NCI-H526 treated with DMSO at 0.1 percent for 48 hours (cell line): ENCODE results near the gene TMEM156.
"Not testable (repeated sequence)": the region's sequence is repeated elsewhere in the genome, so short reads cannot be mapped to it uniquely, and the experiment has no call there.

ENCODE experiments used
- DNase-seq: peaks from one replicate; lab custom pipeline; 2025; lab: John Stamatoyannopoulos, UW

Gene TMEM156

DNA sequence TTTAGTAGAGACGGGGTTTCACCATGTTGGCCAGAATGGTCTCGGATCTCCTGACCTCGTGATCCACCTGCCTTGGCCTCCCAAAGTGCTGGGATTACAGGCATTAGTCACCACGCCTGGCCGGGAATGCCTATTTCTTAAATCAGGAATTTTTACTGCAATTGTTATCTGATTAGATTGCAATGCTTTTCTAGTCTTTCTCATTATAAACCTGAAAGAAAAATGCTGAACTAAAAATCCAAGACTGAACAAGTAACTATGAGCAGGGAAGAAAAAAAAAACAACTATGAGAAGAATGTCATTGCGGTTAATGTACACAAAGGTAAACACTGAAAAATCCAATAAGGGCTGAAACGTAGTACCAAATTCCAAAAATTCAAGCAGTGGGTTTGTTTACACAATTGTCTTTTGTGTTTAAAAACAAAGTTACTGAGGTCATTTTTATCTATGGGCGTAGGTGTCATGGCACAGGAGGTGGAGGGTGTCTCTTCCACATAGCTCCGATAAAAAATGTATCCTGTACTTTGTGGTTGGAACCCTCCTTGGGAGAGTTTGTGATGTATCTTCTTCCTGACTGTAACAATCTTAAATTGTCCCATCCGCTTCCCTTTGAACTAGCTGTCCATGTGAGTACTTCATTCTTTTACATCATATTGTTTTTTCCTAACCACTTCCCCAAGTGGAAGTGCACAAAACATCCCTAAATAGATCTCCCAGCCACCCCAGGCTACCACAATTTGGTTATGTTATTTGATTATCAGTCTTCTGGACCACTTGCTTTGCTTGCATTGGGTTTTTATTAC lies 11.1 kb upstream of the TMEM156 start:
- no peak for DNase-seq

DNA sequence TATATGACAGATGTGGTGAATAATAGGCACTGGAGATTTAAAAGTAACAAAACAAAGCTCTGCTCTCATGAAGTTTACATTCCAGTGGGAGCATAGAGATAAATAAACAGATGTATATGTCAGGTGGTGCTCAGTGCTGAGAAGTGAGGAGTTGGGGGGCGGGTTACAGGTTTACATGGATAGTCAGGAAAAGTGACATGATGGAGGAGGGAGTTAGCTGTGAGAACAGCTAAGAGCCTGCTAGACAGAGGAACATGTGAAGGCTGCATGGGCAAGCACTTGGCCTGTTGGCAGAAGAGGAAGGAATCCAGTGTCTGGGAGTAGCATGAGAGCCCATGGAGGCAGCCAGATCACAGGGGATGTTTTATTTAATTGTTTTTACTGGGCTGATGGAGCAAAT lies 10.2 kb upstream of the TMEM156 start:
- no peak for DNase-seq

DNA sequence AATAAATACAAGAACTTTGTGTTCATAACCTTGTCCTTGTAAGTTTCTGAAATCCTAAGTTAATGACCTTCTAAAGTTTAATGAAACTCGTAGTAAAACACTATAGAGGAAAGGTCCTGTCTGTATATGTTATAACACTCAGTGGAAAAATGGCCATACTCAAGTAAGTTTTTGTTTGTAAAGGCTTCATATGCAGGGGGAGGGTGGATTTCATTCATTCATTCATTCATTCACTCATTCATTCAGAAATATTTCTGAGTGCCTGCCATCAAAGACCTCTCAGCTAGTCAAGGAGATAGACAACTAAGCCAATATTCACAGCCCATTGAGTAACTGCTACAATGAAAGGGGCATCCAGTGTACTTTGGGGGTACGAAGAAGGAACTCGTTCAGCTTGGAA lies 6.9 kb upstream of the TMEM156 start:
- DNase-seq: no peak

DNA sequence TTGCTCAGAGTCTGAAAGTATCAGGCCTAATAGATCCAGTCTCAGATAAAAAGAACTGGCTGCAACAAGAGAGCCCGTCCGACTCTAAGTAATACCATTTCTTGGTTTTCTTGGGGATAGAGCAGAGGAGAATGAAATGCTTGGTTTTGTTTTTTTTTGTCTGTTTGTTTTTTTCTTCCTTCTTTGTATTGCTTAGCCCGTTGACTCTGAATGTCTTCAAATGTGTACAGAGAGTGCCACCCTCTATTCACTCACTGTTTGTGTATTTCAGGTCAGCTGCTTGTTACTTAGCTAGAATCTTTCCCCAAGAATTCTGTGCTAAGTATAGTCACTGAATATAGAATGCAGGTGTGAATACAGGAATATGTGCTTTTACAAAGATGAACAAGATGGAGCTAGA lies 5.7 kb upstream of the TMEM156 start:
- no peak for DNase-seq

DNA sequence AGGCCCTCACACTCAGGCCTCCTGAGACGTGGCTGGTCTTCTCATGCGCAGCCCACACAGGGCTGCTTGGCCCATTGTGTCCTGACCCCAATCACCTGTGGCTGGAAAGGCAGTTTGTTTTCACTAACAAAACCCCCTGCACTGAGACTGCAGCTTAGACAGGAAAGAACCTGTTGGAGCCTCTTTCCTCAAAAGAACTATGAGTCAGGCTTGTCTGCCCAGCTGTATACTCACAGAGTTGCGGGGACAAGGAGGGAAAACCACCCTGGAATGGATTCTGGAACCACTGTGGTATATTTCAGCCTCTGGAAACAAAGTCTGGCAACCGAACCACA lies 5.2 kb upstream of the TMEM156 start:
- DNase-seq: no peak

DNA sequence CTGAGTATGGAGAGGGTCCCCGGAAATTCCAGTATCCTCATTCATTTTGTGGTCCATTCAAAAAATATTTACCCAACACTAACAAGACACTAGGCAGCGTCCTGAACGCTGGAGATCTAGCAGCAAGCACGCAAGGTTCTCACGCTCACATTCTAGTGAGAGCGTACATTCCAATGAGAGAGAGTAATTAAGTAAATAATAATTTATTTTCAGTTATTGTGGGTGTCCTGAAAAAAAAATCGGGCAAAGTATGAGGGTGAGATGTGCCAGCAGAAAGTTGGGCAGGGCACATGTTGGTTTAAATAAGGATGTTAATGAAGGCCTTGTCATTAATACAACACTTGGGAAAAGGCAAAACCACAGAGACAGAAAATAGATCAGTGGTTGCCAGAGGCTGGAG lies 4.0 kb upstream of the TMEM156 start:
- no peak for DNase-seq

DNA sequence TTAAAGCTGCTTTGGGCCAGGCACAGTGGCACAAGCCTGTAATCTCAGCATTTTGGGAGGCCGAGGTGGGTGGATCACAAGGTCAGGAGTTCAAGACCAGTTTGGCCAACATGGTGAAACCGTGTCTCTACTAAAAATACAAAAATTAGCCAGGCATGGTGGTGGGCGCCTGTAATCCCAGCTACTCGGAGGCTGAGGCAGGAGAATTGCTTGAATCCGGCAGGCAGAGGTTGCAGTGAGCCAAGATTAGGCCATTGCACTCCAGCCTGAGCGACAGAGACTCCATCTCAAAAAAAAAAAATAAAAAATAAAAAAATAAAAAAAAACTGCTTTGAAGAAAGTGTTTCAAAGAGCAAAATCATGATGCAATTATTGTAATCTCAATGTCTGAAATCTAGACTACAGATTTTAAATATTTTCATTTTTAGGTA lies 604 bp downstream of the TMEM156 start:
- DNase-seq: not testable (repeated sequence)

DNA sequence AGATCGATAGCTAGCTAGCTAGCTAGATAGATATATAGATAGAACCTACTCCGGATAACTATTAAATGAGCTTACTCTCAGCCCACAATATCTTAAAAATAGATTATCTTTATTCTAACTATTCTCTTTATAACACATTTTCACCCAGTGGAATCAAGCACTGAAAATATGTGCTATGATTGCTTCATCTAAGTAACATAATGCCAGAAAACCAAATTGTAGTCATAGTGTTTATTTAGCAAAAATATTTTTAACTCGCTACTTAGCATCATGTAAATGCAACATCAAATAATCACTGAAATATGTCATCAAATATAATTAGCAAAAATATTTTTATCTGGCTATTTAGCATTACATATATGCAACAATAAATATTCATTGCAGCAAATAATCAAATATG lies 1.5 kb downstream of the TMEM156 start:
- no peak for DNase-seq

DNA sequence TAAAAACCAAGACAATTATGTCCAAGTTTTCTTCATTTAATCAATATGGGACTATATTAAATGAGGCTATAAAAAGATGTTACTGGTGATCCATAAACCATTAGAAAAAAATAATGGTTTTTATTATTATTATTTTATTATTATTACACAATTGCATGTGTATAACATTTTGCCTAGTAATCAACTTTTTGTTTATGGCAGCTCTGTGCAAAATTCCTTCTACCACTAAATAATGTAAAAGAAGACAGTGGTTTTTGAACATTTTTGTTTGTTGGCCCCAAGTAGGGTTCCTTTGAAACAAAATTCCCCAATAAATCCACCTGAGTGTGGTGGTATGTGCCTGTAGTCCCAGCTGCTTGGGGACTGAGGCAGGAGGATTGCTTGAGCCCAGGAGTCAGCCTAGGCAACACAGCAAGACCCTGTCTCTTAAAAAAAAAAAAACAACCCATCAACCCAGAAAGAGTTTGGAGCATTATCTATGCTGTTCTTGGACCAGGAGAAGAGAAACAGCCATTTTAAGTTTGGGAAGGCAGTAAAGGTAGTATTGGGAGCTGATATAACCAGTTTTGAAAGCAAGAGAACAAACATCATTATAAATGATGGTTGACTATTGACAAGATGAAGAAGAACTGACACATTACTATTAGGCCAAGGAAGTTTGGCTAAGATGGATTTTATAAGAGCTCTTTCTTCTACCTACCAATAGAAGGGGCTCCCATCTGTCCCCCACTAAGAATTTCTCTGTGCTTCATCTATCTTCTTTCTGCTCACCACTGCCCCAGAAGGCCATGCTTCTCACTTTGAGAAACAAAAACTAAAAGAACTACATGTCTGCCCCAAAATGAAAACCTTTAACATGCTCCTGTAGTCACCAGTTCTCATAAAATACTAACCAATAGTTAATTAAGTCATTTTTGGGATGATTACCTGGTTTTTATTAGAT lies 2.2 kb downstream of the TMEM156 start:
- no peak for DNase-seq

DNA sequence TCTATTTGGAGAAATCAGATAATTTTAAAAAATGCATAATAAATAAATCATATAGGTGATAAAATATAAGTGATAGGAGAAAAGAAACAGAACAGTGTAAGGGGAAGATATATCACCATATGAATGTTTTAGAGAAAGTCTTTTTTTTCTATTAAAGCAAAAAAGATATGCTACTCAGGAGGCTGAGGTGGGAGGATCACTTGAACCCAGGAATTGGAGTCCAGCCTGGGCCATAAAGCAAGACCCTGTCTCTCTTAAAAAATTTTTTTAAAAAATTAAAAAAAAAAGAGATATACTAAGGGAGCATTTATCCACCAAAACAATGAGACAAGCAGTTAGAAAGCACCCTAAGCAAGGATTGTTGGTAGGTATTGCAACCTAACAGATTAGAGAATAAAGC lies 6.1 kb downstream of the TMEM156 start:
- no peak for DNase-seq

DNA sequence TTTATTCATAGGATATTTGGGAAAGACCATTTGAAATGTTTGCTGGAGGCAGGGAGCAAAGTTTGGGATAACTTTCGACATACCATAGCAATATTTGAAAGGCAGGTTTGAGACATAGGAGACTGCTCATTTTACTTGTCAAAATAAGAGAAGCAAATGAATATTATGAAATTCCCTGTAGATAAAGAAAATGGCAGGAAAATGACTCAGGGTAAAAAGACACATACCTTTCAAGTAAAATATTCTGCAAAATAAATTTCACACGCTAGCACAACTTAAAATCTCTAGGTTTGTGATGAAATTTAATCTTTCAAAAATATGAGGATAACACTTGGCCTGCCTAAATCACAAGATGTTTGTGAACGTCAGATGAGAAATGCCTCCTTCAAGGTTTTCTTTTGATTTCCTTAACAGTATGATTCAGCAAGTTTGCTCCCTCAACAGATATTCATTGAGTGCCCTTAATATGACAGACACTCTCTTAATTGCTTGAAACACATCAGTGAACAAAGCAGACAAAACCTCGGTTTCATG lies 6.6 kb downstream of the TMEM156 start:
- no peak for DNase-seq

DNA sequence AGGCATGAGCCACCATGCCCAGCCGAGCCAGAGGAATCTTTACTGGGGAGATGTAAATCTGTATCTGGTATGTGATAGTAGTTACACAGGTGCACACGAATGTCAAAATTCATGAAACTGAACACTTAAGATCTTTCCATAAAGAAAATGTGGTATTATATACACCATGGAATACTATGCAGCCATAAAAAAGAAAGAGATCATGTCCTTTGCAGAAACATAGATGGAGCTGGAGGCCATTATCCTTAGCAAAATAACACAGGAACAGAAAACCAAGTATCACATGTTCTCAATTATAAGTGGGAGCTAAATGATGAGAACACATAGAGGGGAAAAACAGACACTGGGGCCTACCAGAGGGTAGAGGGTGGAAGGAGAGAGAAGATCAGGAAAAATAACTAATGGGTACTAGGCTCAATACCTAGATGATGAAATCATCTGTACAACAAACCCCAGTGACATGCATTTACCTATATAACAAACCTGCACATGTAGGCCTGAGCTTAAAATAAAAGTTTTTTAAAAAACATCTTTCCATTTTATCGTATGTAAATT lies 7.8 kb downstream of the TMEM156 start:
- DNase-seq: no peak

DNA sequence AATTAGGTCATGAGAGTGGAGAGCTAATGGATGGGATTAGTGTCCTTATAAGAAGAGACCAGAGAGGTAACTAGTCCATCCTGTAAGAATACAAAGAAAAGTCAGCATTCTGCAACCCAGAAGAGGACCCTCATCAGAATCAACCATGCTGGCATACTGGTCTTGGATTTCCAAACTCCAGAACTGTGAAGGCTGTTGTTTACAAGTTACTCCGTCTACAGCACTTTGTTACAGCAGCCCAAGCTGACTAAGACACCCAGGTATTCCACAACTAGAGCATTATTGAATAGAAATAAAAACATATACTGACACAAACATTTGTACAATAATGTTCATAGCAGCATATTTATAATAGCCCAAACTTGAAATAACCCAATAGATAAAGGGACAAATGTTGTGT lies 9.2 kb downstream of the TMEM156 start:
- no peak for DNase-seq

DNA sequence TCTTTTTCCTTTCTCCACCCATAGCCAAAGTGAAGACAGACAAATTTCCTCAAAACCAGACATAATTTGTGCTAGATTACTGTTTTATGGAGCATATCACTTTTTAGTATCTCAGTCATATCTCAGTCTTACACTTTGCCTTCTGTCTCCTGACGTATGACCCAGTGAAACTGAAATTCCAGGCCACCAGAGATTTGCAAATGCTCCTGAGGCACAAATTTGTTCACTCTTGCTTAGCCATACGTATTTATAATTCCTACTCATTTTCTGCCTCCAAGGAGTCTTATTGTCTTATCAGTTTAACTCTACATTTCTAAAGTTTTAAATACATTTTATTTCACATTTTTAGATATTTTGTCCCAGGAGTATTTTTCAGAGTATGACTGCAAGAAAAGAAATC lies 10.0 kb downstream of the TMEM156 start:
- no peak for DNase-seq

DNA sequence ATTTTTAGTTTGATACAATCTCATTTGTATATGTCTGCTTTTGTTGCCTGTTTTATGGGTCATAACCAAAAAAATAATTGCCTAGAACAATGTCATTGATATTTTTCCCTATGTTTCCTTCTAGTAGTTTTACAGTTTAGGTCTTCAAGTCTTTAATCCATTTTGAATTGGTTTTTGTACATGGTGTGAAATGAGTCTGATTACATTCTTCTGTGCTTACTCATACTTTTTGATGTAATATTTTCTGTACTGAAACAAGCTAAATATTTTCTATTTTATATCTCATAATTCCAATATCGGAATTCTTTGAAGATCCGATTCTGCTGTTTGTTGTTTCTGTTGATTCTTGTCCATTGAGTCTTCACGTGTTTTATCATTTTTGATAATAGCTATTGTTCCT lies 10.6 kb downstream of the TMEM156 start:
- no peak for DNase-seq

DNA sequence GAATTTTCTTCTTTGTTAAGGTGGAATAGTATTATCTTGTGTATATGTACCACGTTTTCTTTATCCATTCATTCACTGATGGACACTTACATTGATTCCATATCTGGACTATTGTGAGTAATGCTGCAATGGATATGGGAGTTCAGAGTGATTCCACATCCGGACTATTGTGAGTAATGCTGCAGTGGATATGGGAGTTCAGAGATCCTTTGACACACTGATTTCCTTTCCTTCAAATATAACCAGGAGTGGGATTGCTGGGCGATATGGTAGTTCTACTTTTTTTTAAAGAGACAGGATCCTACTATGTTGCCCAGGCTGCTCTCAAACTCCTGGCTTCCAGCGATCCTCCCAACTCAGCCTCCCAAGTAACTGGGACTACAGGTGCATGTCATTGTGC lies 12.1 kb downstream of the TMEM156 start:
- DNase-seq: no peak

DNA sequence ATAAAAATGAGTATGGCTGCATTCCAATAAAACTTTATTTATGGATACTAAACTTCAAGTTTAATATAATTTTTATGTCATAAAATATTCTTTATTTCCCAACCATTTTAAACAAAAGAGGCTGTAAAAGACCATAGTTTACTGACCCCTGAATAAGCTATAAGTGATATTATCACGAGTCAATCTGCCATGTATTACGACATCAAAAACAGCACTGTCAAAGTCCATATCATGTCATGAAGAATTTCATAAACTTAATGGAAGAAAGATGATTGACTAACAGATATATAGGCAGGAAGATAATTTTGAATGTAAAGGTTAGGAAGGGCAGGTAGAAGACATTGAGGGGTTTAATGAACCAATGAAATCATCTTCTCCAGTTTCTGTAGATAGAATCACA lies 18.2 kb downstream of the TMEM156 start:
- no peak for DNase-seq

DNA sequence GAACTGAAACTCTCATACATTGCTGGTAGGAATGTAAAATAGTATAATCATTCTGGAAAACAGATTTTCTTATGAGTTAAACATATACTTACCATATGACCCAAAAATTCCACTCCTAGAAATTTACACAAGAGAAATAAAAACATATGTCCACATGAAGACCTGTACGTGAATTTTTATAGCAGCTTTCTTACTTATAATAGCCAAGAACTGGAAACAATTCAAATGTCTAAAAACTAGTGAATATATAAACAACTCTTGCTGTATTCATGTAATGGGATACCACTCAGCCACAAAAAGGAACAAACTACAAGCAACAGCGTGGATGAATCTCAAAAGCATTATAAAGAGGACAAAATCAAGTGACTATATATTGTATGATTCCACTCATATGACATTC lies 27.5 kb downstream of the TMEM156 start:
- DNase-seq: no peak

DNA sequence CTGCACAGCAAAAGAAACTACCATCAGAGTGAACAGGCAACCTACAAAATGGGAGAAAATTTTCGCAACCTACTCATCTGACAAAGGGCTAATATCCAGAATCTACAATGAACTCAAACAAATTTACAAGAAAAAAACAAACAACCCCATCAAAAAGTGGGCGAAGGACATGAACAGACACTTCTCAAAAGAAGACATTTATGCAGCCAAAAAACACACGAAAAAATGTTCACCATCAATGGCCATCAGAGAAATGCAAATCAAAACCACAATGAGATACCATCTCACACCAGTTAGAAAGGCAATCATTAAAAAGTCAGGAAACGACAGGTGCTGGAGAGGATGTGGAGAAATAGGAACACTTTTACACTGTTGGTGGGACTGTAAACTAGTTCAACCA lies 30.2 kb downstream of the TMEM156 start:
- not testable (repeated sequence) for DNase-seq

DNA sequence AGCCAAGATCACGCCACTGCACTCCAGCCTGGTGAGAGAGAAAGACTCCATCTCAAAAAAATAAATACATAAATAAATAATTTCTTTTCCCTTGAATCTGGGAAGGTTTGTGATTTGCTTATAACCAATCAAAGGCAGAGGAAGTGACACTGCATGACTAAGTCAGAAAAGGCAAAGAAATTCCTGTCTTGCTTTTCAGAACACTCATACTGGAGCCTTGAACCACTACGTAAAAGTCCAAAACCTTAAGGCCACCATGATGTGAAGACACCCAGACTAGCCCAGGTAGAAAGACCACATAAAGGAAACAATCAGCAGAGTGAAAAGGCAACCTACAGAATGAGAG lies 36.6 kb downstream of the TMEM156 start:
- DNase-seq: no peak

DNA sequence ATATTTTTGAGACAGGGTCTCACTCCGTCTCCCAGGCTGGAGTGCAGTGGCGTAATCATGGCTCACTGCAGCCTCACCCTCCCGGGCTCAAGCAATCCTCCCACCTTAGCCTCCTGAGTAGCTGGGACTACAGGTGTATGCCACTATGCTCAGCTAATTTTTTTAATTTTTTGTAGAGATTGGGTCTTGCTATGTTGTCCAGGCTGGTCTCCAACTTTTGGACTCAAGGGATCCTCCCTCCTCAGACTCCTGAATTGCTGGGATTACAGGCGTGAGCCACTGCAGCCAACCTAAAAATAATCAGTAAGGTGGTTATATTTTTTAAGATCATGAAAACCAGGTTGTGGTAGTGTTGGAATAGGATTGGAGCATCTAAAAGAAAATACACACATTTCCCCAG lies 38.1 kb downstream of the TMEM156 start:
- DNase-seq: no peak

DNA sequence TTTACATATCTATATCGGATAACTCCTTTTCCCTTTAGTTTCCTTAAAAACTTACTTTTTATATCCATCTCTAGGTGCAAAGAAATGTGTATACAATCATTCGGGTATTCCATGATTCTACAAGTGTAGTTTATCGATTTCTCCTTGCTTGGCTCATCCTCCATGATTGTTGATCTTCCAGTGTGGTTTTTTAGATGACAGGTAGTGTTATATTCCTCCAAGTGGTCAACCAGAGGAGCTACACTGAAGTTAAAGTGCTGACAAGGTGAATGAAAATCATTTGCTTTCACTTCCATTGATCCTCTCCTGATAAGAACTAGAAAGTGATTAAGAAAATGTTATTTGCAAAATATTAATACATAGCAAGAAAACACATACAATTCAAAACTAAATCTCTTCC lies 38.5 kb downstream of the TMEM156 start:
- no peak for DNase-seq

DNA sequence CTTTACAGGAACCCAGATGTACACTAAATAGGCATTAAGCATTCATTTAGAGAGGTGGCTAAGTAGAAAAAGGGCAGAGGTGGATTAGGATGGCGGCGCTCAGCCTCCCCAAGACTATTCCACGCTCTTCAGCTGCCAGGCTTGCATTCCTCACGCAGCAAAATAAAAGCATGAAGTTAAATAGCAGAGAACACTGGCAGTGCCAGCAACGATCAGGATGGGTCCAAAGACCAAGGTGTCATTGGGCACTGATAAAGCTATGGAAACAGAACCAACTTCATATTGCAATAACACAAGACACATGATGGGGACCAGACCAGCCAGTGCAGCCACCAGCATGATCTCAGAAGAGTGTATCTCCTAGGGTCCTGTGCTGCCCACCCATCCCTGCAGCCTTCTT lies 42.0 kb downstream of the TMEM156 start:
- DNase-seq: no peak
